ENCODE measurements around the gene RPS29.
"Not testable (repeated sequence)": the region's sequence is repeated elsewhere in the genome, so short reads cannot be mapped to it uniquely, and the experiment has no call there.

The RPS29 gene

GRCh38 chr14:49598485-49599300 lies 12.5 kb upstream of the RPS29 start, which contains the start of gene LRR1:
Gene LRR1, plus strand, starts transcription at chr14:49598940. Its CDS starts 81 bp downstream, at chr14:49599021.
- in situ Hi-C loops (cut with MboI; ENCODE audit: low sequenced_read_pairs) = no loop called here

GRCh38 chr14:49598189-49598484 lies 12.0 kb upstream of the RPS29 start:
- in situ Hi-C loops (cut with MboI; ENCODE audit: low sequenced_read_pairs) = no loop called here

- in situ Hi-C loops (cut with MboI; ENCODE audit: low sequenced_read_pairs) = no loop called here
Observed at GRCh38 chr14:49594347-49595091, 8.3 kb upstream of the RPS29 start.

GRCh38 chr14:49593016-49593415 lies 6.8 kb upstream of the RPS29 start:
- in situ Hi-C loops (cut with MboI; ENCODE audit: low sequenced_read_pairs) = no loop called here

- in situ Hi-C loops (cut with MboI; ENCODE audit: low sequenced_read_pairs) = no loop called here
Observed at GRCh38 chr14:49589387-49589786, 3.2 kb upstream of the RPS29 start.

GRCh38 chr14:49586673-49587460 lies 687 bp upstream of the RPS29 start:
- in situ Hi-C loops (cut with MboI; ENCODE audit: low sequenced_read_pairs) = no loop called here

- in situ Hi-C loops (cut with MboI; ENCODE audit: low sequenced_read_pairs) = not testable (repeated sequence)
Observed at GRCh38 chr14:49584981-49585640, 1.1 kb downstream of the RPS29 start.

GRCh38 chr14:49584058-49584457 lies 2.1 kb downstream of the RPS29 start:
- in situ Hi-C loops (cut with MboI; ENCODE audit: low sequenced_read_pairs) = no loop called here

- in situ Hi-C loops (cut with MboI; ENCODE audit: low sequenced_read_pairs) = no loop called here
Observed at GRCh38 chr14:49583629-49584028, 2.6 kb downstream of the RPS29 start.

- in situ Hi-C loops (cut with MboI; ENCODE audit: low sequenced_read_pairs) = no loop called here
Observed at GRCh38 chr14:49582113-49582977, 3.8 kb downstream of the RPS29 start.

GRCh38 chr14:49581209-49582112 lies 4.7 kb downstream of the RPS29 start:
- in situ Hi-C loops (cut with MboI; ENCODE audit: low sequenced_read_pairs) = no loop called here

GRCh38 chr14:49579841-49580240 lies 6.3 kb downstream of the RPS29 start:
- in situ Hi-C loops (cut with MboI; ENCODE audit: low sequenced_read_pairs) = no loop called here

GRCh38 chr14:49578141-49578540 lies 8.0 kb downstream of the RPS29 start:
- in situ Hi-C loops (cut with MboI; ENCODE audit: low sequenced_read_pairs) = no loop called here

GRCh38 chr14:49574038-49574437 lies 12.1 kb downstream of the RPS29 start:
- in situ Hi-C loops (cut with MboI; ENCODE audit: low sequenced_read_pairs) = no loop called here

GRCh38 chr14:49569281-49569680 lies 16.9 kb downstream of the RPS29 start:
- in situ Hi-C loops (cut with MboI; ENCODE audit: low sequenced_read_pairs) = no loop called here

GRCh38 chr14:49566714-49567113 lies 19.5 kb downstream of the RPS29 start:
- in situ Hi-C loops (cut with MboI; ENCODE audit: low sequenced_read_pairs) = no loop called here

- in situ Hi-C loops (cut with MboI; ENCODE audit: low sequenced_read_pairs) = no loop called here
Observed at GRCh38 chr14:49559979-49560768, 26.0 kb downstream of the RPS29 start.

- in situ Hi-C loops (cut with MboI; ENCODE audit: low sequenced_read_pairs) = no loop called here
Observed at GRCh38 chr14:49553892-49554291, 32.3 kb downstream of the RPS29 start.

Measured in hTERT RPE-1 (cell line).